ENCODE measurements around the gene IFNL1.

The IFNL1 gene

DNA sequence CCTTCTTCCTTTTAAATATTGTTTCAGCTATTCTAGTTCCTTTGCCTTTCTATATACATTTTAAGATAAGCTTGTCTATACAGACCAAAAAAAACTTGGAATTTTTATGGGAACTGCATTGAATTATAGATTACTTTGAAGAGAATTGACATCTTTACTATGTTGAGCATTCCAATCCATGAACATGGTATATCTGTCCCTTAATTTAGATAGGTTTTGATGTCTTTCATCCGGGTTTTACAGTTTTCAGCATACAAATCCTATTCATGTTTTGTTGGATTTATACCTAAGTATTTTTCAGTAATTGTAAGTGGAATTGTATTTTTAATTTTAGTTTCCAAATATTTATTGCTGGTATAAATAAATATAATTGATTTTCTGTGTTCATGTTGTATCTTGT is 12.2 kb upstream of the IFNL1 start:
- Mint-ChIP-seq H3K27ac (no peak overlapping the region), H3K9me3 (peaks cover 34% of the 10 kb centered on the region), H3K27me3 (ENCODE audit: low read depth, poor library complexity) (peaks cover 83% of the 10 kb centered on the region), H3K4me1 (no peaks in the 10 kb centered on the region), H3K36me3 (ENCODE audit: low read depth) (no peaks in the 10 kb centered on the region), H3K4me3 (no peak overlapping the region)
- no peak for TF ChIP-seq CTCF (IDR thresholded peaks at IDR 0.05)
- no peak for DNase-seq

DNA sequence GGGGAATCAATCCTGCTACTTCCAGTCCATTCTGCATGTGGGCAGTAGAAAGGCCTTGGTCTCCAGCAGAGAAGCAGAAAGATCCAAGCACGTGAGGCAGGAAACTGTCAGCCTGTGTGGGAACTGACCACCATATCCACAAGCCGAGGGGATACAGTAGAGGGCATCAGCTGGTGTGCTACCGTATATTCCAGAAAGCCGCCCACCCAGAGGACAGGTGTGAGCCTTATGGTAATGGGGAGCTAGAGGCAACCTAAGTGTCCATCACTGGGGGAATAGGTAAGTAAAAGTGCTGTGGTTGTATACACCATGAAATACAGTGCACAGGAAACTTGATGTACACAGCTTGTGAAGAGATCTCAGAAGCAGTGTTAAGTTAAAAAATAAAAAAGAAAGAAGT is 2.8 kb upstream of the IFNL1 start:
- TF ChIP-seq CTCF (IDR thresholded peaks at IDR 0.05) = no peak
- no peak for DNase-seq
- H3K4me3 Mint-ChIP-seq = no peak overlapping the region
- H3K36me3 Mint-ChIP-seq (ENCODE audit: low read depth) = no peaks in the 10 kb centered on the region
- H3K27me3 Mint-ChIP-seq (ENCODE audit: low read depth, poor library complexity) = peaks cover 75% of the 10 kb centered on the region
- H3K27ac Mint-ChIP-seq = no peak overlapping the region
- peaks cover 3% of the 10 kb centered on the region for H3K4me1 Mint-ChIP-seq
- no peaks in the 10 kb centered on the region for H3K9me3 Mint-ChIP-seq

- Mint-ChIP-seq H3K36me3 (ENCODE audit: low read depth) (no peaks in the 10 kb centered on the region), H3K4me3 (no peak overlapping the region), H3K27ac (no peak overlapping the region), H3K9me3 (no peaks in the 10 kb centered on the region), H3K27me3 (ENCODE audit: low read depth, poor library complexity) (peaks cover 52% of the 10 kb centered on the region), H3K4me1 (peaks cover 7% of the 10 kb centered on the region)
- no peak for DNase-seq
- no peak for TF ChIP-seq CTCF (IDR thresholded peaks at IDR 0.05)
Measured at GRCh38 chr19:39296906-39297305, 699 bp downstream of the IFNL1 start.

- Mint-ChIP-seq H3K9me3 (no peaks in the 10 kb centered on the region), H3K4me3 (no peak overlapping the region), H3K27me3 (ENCODE audit: low read depth, poor library complexity) (peaks cover 45% of the 10 kb centered on the region), H3K4me1 (peaks cover 7% of the 10 kb centered on the region), H3K27ac (no peak overlapping the region), H3K36me3 (ENCODE audit: low read depth) (no peaks in the 10 kb centered on the region)
- TF ChIP-seq CTCF (IDR thresholded peaks at IDR 0.05) = no peak
- DNase-seq = no peak
Measured at GRCh38 chr19:39297931-39298634, 1.9 kb downstream of the IFNL1 start.

DNA sequence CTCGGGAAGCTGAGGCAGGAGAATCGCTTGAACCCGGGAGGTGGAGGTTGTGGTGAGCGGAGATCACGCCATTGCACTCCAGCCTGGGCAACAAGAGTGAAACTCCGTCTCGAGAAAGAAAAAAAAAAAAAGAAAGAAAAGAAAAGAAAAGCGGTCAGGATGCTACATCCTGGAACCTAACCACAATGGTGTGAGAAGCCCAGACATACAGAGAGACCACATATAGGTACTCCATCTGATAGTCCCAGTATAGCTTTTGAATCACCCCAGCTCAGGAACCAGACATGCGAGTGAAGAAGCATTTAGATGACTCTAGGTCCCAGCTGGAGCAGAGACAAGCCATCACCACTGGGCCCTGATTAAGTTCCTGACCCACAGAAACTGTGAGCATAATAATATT is 3.2 kb downstream of the IFNL1 start:
- H3K27me3 Mint-ChIP-seq (ENCODE audit: low read depth, poor library complexity) = peaks cover 41% of the 10 kb centered on the region
- H3K4me1 Mint-ChIP-seq = peaks cover 16% of the 10 kb centered on the region
- no peaks in the 10 kb centered on the region for H3K9me3 Mint-ChIP-seq
- no peak for TF ChIP-seq CTCF (IDR thresholded peaks at IDR 0.05)
- no peak overlapping the region for H3K27ac Mint-ChIP-seq
- H3K36me3 Mint-ChIP-seq (ENCODE audit: low read depth) = no peaks in the 10 kb centered on the region
- H3K4me3 Mint-ChIP-seq = no peak overlapping the region
- no peak for DNase-seq

DNA sequence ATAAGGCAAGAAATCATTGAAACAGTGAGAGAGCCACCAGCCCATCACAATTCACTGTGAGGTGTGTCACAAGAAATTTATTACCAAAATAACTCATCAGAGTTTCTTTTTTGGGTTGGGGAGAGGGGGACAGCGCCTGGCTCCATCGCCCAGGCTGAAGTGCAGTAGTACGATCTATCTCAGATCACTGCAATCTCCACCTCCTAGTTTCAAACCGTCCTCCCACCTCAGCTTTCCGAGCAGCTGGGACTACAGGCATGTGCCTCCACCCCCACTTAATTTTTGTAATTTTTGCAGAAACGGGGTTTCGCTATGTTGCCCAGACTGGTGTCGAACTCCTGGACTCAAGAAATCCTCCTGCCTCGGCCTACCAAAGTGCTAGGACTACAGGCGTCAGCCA is 3.6 kb downstream of the IFNL1 start:
- Mint-ChIP-seq H3K27me3 (ENCODE audit: low read depth, poor library complexity) (peaks cover 39% of the 10 kb centered on the region), H3K4me1 (peaks cover 18% of the 10 kb centered on the region), H3K4me3 (no peak overlapping the region), H3K27ac (no peak overlapping the region), H3K9me3 (no peaks in the 10 kb centered on the region), H3K36me3 (ENCODE audit: low read depth) (no peaks in the 10 kb centered on the region)
- TF ChIP-seq CTCF (IDR thresholded peaks at IDR 0.05) = no peak
- DNase-seq = no peak
